ENCODE measurements around the gene LUC7L3. TPM values are rescaled to one million over a fixed set of nuclear protein-coding genes. Genes with fewer than 3 reads are reported as not detected.
A peak's percentile ranks its signal among the peaks of the same experiment; 100 is the strongest.

The LUC7L3 gene
- total and polyA plus RNA-seq, 4 donors: 79.3 to 555 (median 322) TPM

DNA sequence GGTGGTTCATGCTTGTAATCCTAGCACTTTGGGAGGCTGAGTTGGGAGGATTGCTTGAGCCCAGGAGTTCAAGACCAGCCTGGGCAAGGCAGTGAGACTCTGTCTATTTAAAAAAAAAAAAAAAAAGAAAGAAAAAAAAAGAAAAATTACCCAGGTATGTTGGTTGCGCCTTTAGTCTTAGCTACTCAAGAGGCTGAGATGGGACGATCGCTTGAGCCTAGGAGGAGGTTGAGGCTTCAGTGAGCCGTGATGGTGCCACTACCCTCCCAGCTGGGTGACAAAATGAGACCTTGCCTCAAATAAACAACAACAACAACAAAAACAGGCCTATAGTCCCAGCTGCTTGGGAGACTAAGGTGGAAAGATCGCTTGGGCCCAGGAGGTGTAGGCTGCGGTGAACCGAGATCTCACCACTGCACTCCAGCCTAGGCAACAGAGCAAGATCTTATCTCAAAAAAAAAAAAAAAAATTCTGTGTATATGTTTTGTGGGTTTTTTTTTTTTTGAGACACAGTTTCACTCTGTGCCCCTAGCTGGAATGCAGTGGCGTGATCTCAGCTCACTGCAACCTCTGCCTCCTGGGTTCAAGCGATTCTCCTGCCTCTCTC lies 60.4 kb downstream of the LUC7L3 start:
- H3K4me3 ChIP-seq (ENCODE audit: low read depth, low read length): no peak overlapping the region
- H3K27me3 ChIP-seq (ENCODE audit: control insufficient read depth, insufficient read depth, low read length): peaks cover 4% of the 10 kb centered on the region
- H3K9me3 ChIP-seq (ENCODE audit: control insufficient read depth, insufficient read depth, low read length): no peaks in the 10 kb centered on the region
- peaks cover 5% of the 10 kb centered on the region for H3K4me1 ChIP-seq (ENCODE audit: control insufficient read depth, insufficient read depth, low read length)
- DNase-seq (ENCODE audit: low read depth in 4 of 6, low spot score in 6 of 6): no peak
- no peaks in the 10 kb centered on the region for H3K36me3 ChIP-seq (ENCODE audit: control insufficient read depth, insufficient read depth, low read length)
- 96% methylated on average over 4 of the region's 9 CpGs for WGBS (ENCODE audit: insufficient coverage)
- H3K27ac ChIP-seq (ENCODE audit: low read depth, low read length): no peak overlapping the region

DNA sequence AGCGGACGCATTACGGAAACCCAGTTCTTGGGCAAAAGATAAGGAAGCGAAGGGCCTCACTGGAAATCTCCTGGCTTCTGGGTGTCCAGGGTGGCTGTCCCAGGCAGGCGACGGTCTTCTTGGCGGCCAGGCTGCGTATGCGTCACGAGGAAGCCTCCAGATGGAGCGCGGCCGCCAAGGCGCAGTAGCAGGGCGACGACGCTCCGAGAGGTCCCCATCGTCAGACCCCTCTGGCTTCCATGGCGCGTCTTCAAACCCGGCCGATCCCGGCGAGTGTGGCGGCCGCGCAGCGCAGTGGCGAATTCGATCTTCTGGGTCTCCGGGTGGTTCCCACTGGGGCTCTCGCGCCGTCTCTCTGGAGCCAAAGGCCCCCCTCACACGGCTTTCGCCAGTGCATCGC lies 61.8 kb downstream of the LUC7L3 start:
- peak in 1 of 6 donors; percentile 44 for DNase-seq (ENCODE audit: low read depth in 4 of 6, low spot score in 6 of 6)
- Histone ChIP-seq H3K4me1 (ENCODE audit: control insufficient read depth, insufficient read depth, low read length) (peaks cover 11% of the 10 kb centered on the region), H3K36me3 (ENCODE audit: control insufficient read depth, insufficient read depth, low read length) (no peaks in the 10 kb centered on the region), H3K4me3 (ENCODE audit: low read depth, low read length) (peak overlapping the region; percentile 31), H3K27me3 (ENCODE audit: control insufficient read depth, insufficient read depth, low read length) (peaks cover 4% of the 10 kb centered on the region), H3K9me3 (ENCODE audit: control insufficient read depth, insufficient read depth, low read length) (no peaks in the 10 kb centered on the region), H3K27ac (ENCODE audit: low read depth, low read length) (no peak overlapping the region)
- 36% methylated on average over 35 of the region's 38 CpGs for WGBS (ENCODE audit: insufficient coverage)

DNA sequence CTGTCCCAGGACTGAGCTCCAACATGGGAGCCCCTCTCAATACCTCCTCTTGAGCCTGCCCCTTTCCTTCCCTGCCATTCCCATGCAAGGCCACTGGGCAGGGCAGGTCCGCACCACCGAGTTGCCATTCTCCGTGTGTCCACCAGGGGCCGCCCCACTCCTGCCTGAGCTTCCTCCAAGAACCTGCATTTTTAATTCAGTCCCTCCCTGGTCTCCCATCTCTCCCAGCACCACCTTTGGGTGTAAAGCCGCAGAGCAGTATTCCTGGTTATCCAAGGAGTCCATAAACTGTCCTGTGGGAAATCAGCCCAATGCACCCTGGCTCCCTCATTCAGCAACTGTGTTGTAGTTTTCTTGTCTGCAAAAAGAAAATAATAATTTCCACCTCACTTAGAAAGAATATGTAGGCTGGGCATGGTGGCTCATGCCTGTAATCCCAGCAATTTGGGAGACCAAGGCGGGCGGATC lies 63.8 kb downstream of the LUC7L3 start:
- WGBS (ENCODE audit: insufficient coverage): 29% methylated on average over 7 of the region's 7 CpGs
- Histone ChIP-seq H3K27me3 (ENCODE audit: control insufficient read depth, insufficient read depth, low read length) (peaks cover 4% of the 10 kb centered on the region), H3K4me1 (ENCODE audit: control insufficient read depth, insufficient read depth, low read length) (peaks cover 17% of the 10 kb centered on the region), H3K27ac (ENCODE audit: low read depth, low read length) (no peak overlapping the region), H3K36me3 (ENCODE audit: control insufficient read depth, insufficient read depth, low read length) (no peaks in the 10 kb centered on the region), H3K4me3 (ENCODE audit: low read depth, low read length) (no peak overlapping the region), H3K9me3 (ENCODE audit: control insufficient read depth, insufficient read depth, low read length) (no peaks in the 10 kb centered on the region)
- DNase-seq (ENCODE audit: low read depth in 4 of 6, low spot score in 6 of 6): peak in 4 of 6 donors; percentile 61 to 92 (median 76)

DNA sequence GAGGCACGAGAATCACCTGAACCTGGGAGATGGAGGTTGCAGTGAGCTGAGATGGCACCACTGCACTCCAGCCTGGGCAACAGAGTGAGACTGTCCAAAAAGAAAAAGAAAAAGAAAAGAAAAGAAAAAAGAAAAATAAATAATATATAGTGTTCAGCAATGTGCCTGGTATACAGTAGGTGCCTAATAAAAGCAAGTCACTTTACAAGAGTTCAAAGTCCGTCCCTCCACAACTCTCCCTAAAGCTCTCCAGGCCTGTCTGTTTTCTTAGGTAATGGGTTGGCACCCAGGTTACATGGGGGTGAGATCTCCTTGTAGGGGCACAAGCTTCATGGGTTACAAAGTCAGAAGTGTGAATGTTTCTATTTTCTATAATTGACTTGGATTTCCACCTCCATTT lies 64.5 kb downstream of the LUC7L3 start:
- Histone ChIP-seq H3K4me3 (ENCODE audit: low read depth, low read length) (no peak overlapping the region), H3K9me3 (ENCODE audit: control insufficient read depth, insufficient read depth, low read length) (no peaks in the 10 kb centered on the region), H3K27me3 (ENCODE audit: control insufficient read depth, insufficient read depth, low read length) (peaks cover 4% of the 10 kb centered on the region), H3K36me3 (ENCODE audit: control insufficient read depth, insufficient read depth, low read length) (no peaks in the 10 kb centered on the region), H3K27ac (ENCODE audit: low read depth, low read length) (no peak overlapping the region), H3K4me1 (ENCODE audit: control insufficient read depth, insufficient read depth, low read length) (peaks cover 17% of the 10 kb centered on the region)
- 100% methylated on average over 1 of the region's 2 CpGs for WGBS (ENCODE audit: insufficient coverage)
- no peak for DNase-seq (ENCODE audit: low read depth in 4 of 6, low spot score in 6 of 6)

DNA sequence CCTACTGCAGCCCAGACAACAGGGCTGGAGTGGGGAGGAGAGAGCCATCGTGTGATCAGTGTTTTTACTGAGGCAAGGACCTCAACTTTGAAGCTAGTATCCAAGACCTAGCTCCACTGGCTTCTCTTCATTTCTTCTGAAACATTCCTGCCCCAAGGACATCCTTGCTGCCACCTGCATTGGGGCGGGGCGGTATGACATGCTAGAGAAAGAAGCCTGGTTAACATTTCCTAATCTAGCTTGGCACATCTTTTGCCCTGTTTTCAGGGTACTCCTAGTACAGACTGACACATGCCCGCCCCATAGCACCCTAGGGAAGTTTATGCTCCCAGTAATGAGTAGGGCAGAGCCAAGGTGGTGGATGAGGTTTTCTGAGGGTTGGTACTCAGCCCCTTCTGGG lies 65.7 kb downstream of the LUC7L3 start:
- 95% methylated on average over 3 of the region's 4 CpGs for WGBS (ENCODE audit: insufficient coverage)
- Histone ChIP-seq H3K4me3 (ENCODE audit: low read depth, low read length) (no peak overlapping the region), H3K36me3 (ENCODE audit: control insufficient read depth, insufficient read depth, low read length) (no peaks in the 10 kb centered on the region), H3K27ac (ENCODE audit: low read depth, low read length) (no peak overlapping the region), H3K4me1 (ENCODE audit: control insufficient read depth, insufficient read depth, low read length) (peaks cover 17% of the 10 kb centered on the region), H3K9me3 (ENCODE audit: control insufficient read depth, insufficient read depth, low read length) (no peaks in the 10 kb centered on the region), H3K27me3 (ENCODE audit: control insufficient read depth, insufficient read depth, low read length) (peaks cover 4% of the 10 kb centered on the region)
- no peak for DNase-seq (ENCODE audit: low read depth in 4 of 6, low spot score in 6 of 6)

GRCh38 chr17:50785946-50786570 lies 66.7 kb downstream of the LUC7L3 start:
- Histone ChIP-seq H3K4me1 (ENCODE audit: control insufficient read depth, insufficient read depth, low read length) (peaks cover 16% of the 10 kb centered on the region), H3K27ac (ENCODE audit: low read depth, low read length) (no peak overlapping the region), H3K4me3 (ENCODE audit: low read depth, low read length) (no peak overlapping the region), H3K27me3 (ENCODE audit: control insufficient read depth, insufficient read depth, low read length) (peaks cover 3% of the 10 kb centered on the region), H3K36me3 (ENCODE audit: control insufficient read depth, insufficient read depth, low read length) (no peaks in the 10 kb centered on the region), H3K9me3 (ENCODE audit: control insufficient read depth, insufficient read depth, low read length) (no peaks in the 10 kb centered on the region)
- WGBS (ENCODE audit: insufficient coverage): 44% methylated on average over 7 of the region's 9 CpGs
- DNase-seq (ENCODE audit: low read depth in 4 of 6, low spot score in 6 of 6): peak in 4 of 6 donors; percentile 42 to 93 (median 67)

GRCh38 chr17:50787106-50787505 lies 67.7 kb downstream of the LUC7L3 start:
- peaks cover 12% of the 10 kb centered on the region for H3K4me1 ChIP-seq (ENCODE audit: control insufficient read depth, insufficient read depth, low read length)
- no peak overlapping the region for H3K27ac ChIP-seq (ENCODE audit: low read depth, low read length)
- DNase-seq (ENCODE audit: low read depth in 4 of 6, low spot score in 6 of 6): no peak
- WGBS (ENCODE audit: insufficient coverage): 81% methylated on average over 7 of the region's 7 CpGs
- no peaks in the 10 kb centered on the region for H3K36me3 ChIP-seq (ENCODE audit: control insufficient read depth, insufficient read depth, low read length)
- H3K27me3 ChIP-seq (ENCODE audit: control insufficient read depth, insufficient read depth, low read length): no peaks in the 10 kb centered on the region
- H3K4me3 ChIP-seq (ENCODE audit: low read depth, low read length): no peak overlapping the region
- H3K9me3 ChIP-seq (ENCODE audit: control insufficient read depth, insufficient read depth, low read length): no peaks in the 10 kb centered on the region

- H3K9me3 ChIP-seq (ENCODE audit: control insufficient read depth, insufficient read depth, low read length): no peaks in the 10 kb centered on the region
- 91% methylated on average over 5 of the region's 6 CpGs for WGBS (ENCODE audit: insufficient coverage)
- H3K36me3 ChIP-seq (ENCODE audit: control insufficient read depth, insufficient read depth, low read length): no peaks in the 10 kb centered on the region
- H3K27me3 ChIP-seq (ENCODE audit: control insufficient read depth, insufficient read depth, low read length): no peaks in the 10 kb centered on the region
- no peak overlapping the region for H3K4me3 ChIP-seq (ENCODE audit: low read depth, low read length)
- peaks cover 11% of the 10 kb centered on the region for H3K4me1 ChIP-seq (ENCODE audit: control insufficient read depth, insufficient read depth, low read length)
- no peak overlapping the region for H3K27ac ChIP-seq (ENCODE audit: low read depth, low read length)
- no peak for DNase-seq (ENCODE audit: low read depth in 4 of 6, low spot score in 6 of 6)
Observed at GRCh38 chr17:50790618-50791017, 71.2 kb downstream of the LUC7L3 start.

GRCh38 chr17:50792132-50792531 lies 72.7 kb downstream of the LUC7L3 start:
- H3K4me3 ChIP-seq (ENCODE audit: low read depth, low read length): no peak overlapping the region
- H3K36me3 ChIP-seq (ENCODE audit: control insufficient read depth, insufficient read depth, low read length): no peaks in the 10 kb centered on the region
- H3K27ac ChIP-seq (ENCODE audit: low read depth, low read length): no peak overlapping the region
- no peaks in the 10 kb centered on the region for H3K27me3 ChIP-seq (ENCODE audit: control insufficient read depth, insufficient read depth, low read length)
- H3K9me3 ChIP-seq (ENCODE audit: control insufficient read depth, insufficient read depth, low read length): no peaks in the 10 kb centered on the region
- H3K4me1 ChIP-seq (ENCODE audit: control insufficient read depth, insufficient read depth, low read length): peaks cover 6% of the 10 kb centered on the region
- 96% methylated on average over 7 of the region's 7 CpGs for WGBS (ENCODE audit: insufficient coverage)
- no peak for DNase-seq (ENCODE audit: low read depth in 4 of 6, low spot score in 6 of 6)

- H3K4me3 ChIP-seq (ENCODE audit: low read depth, low read length): no peak overlapping the region
- no peak overlapping the region for H3K27ac ChIP-seq (ENCODE audit: low read depth, low read length)
- peaks cover 11% of the 10 kb centered on the region for H3K4me1 ChIP-seq (ENCODE audit: control insufficient read depth, insufficient read depth, low read length)
- no peaks in the 10 kb centered on the region for H3K9me3 ChIP-seq (ENCODE audit: control insufficient read depth, insufficient read depth, low read length)
- 94% methylated on average over 7 of the region's 8 CpGs for WGBS (ENCODE audit: insufficient coverage)
- no peaks in the 10 kb centered on the region for H3K27me3 ChIP-seq (ENCODE audit: control insufficient read depth, insufficient read depth, low read length)
- no peaks in the 10 kb centered on the region for H3K36me3 ChIP-seq (ENCODE audit: control insufficient read depth, insufficient read depth, low read length)
- no peak for DNase-seq (ENCODE audit: low read depth in 4 of 6, low spot score in 6 of 6)
Observed at GRCh38 chr17:50793007-50793406, 73.6 kb downstream of the LUC7L3 start.
